Vagina (tissue), 2 donors: ENCODE results near the gene LAMTOR1.

Source experiments
- POLR2A ChIP-seq, 2 donors: fragments of 450-650 bp; IDR thresholded peaks; one replicate each; pipeline ENCODE4 v1.6.1; 2017; ENCODE audit warnings: antibody characterized with exemption in 2 of 2, mild to moderate bottlenecking in 2 of 2, moderate library complexity in 2 of 2
- POLR2AphosphoS5 ChIP-seq, 2 donors: sonication (generic); formaldehyde crosslinking; IDR thresholded peaks; one replicate each; pipeline ENCODE4 v1.9.0; 2017; ENCODE audit warnings: antibody characterized with exemption in 2 of 2, mild to moderate bottlenecking in 2 of 2, low read depth in 1 of 2; ENCODE audit not compliant: insufficient read depth in 1 of 2
- TF ChIP-seq, protein P1 (sequence below), 3 experiments: fragments of 450-650 bp in 2 of 3; fragments of 200-600 bp in 1 of 3; sonication (generic) in 1 of 3; IDR thresholded peaks; one replicate each; pipeline ENCODE4 v1.5.1; 2017 to 2019; ENCODE audit warnings: antibody characterized with exemption in 3 of 3, mild to moderate bottlenecking in 2 of 3, moderate library complexity in 2 of 3

DNA sequence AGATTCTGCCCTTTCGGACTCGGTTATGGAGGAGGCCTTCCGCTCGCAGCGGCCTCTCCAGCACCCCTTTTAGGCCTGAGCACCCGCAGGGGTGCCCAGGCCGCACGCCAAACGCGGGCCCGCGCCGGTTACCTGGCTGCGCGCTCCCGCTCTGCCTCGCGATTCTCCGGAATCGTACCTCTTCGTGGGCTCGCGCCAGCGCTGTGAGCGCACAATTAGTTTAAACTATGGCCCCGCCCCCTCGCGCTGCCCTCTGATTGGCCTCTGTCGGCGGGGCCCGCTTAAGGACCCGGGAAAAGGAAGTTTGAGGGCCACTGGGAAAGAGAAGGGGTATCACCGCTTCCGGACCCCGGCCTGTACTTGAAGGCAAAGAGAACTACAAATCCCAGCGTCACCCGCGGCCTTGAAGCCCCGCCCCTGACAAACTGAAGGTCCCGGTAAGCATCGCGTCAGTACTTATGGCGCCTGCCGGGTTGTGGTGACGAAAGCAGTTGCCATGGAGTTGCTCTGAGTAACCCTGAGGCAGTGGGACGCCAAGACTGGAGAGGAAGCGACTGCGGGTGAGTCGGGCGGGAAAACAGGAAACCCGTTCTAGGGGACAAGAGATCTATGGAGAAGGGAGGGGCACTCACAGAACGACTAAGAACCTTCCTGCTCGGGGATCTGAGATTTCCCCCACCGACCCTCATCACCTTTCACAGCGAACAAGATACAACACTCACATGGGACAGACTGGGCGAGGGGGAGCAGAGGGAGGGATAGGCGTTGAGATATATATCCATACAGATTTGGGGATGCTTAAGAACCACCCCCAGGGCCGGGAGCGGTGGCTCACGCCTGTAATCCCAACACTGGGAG is 22.5 kb downstream of the LAMTOR1 start, which contains the start of the genes LRRC51 and NUMA1:
- TF ChIP-seq, protein P1, sequence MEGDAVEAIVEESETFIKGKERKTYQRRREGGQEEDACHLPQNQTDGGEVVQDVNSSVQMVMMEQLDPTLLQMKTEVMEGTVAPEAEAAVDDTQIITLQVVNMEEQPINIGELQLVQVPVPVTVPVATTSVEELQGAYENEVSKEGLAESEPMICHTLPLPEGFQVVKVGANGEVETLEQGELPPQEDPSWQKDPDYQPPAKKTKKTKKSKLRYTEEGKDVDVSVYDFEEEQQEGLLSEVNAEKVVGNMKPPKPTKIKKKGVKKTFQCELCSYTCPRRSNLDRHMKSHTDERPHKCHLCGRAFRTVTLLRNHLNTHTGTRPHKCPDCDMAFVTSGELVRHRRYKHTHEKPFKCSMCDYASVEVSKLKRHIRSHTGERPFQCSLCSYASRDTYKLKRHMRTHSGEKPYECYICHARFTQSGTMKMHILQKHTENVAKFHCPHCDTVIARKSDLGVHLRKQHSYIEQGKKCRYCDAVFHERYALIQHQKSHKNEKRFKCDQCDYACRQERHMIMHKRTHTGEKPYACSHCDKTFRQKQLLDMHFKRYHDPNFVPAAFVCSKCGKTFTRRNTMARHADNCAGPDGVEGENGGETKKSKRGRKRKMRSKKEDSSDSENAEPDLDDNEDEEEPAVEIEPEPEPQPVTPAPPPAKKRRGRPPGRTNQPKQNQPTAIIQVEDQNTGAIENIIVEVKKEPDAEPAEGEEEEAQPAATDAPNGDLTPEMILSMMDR (IDR thresholded peaks at IDR 0.05): no peak
- TF ChIP-seq POLR2A (IDR thresholded peaks at IDR 0.05) (peak in 1 of 2 donors; percentile 61), POLR2AphosphoS5 (IDR thresholded peaks at IDR 0.05; ENCODE audit: insufficient read depth in 1 of 2, low read depth in 1 of 2) (peak; percentile 96 to 98)
